Activated CD8-positive, alpha-beta T cell treated with anti-CD3 and anti-CD28 coated beads for 36 hours (primary cell): ENCODE results near the gene VPS16. TPM values are rescaled to one million over a fixed set of nuclear protein-coding genes. Genes with fewer than 3 reads are reported as not detected.
A peak's percentile ranks its signal among the peaks of the same experiment; 100 is the strongest.

ENCODE experiments used
- ATAC-seq: fragments of 200-7000 bp; cut with Tn5 transposase; one replicate; pipeline ENCODE4 v1.10.0; 2021; ENCODE audit warnings: mild to moderate bottlenecking, moderate library complexity
- CTCF ChIA-PET: fragments of 350-600 bp; sonication (Branson Sonifier 250); formaldehyde crosslinking; loops from one replicate; lab custom pipeline; 2021; ENCODE audit warnings: antibody characterized with exemption; lab: Charles Lee
- POLR2A ChIA-PET: fragments of 350-600 bp; sonication (Branson Sonifier 250); formaldehyde crosslinking; loops from one replicate; lab custom pipeline; 2021; ENCODE audit warnings: antibody characterized with exemption; lab: Charles Lee
- DNase-seq: peaks from one replicate; pipeline ENCODE4 v3.0.0-alpha.2; 2020
- H3K27ac Mint-ChIP-seq: one replicate; pipeline ENCODE4 v1.8.0; 2021; ENCODE audit warnings: mild to moderate bottlenecking, mixed read lengths
- H3K27me3 Mint-ChIP-seq: one replicate; pipeline ENCODE4 v1.8.0; 2021; ENCODE audit warnings: mixed read lengths
- H3K36me3 Mint-ChIP-seq: one replicate; pipeline ENCODE4 v1.8.0; 2021; ENCODE audit warnings: low read depth, mixed read lengths
- H3K4me1 Mint-ChIP-seq: one replicate; pipeline ENCODE4 v1.8.0; 2021; ENCODE audit warnings: low read depth, mixed read lengths
- H3K4me3 Mint-ChIP-seq: one replicate; pipeline ENCODE4 v1.8.0; 2021; ENCODE audit warnings: mild to moderate bottlenecking, moderate library complexity, mixed read lengths
- H3K9me3 Mint-ChIP-seq: one replicate; pipeline ENCODE4 v1.8.0; 2021; ENCODE audit warnings: mixed read lengths
- intact Hi-C: fragments of 100-400 bp; cut with micrococcal nuclease; formaldehyde crosslinking; loops from one replicate; pipeline ENCODE4 v1.10.0; 2022
- total RNA-seq, 2 experiments: library from RNA; stranded (reverse); gene quantifications; one replicate each; pipeline ENCODE4 v1.2.3, GENCODE V29; 2021
- TF ChIP-seq, protein P1 (sequence below): fragments of 200-600 bp; IDR thresholded peaks from one replicate; pipeline ENCODE4 v1.8.0; 2022; ENCODE audit warnings: antibody characterized with exemption, mild to moderate bottlenecking

Gene VPS16
- total RNA-seq, 2 experiments from 2014 or later: 34.5 to 38.7 TPM

DNA sequence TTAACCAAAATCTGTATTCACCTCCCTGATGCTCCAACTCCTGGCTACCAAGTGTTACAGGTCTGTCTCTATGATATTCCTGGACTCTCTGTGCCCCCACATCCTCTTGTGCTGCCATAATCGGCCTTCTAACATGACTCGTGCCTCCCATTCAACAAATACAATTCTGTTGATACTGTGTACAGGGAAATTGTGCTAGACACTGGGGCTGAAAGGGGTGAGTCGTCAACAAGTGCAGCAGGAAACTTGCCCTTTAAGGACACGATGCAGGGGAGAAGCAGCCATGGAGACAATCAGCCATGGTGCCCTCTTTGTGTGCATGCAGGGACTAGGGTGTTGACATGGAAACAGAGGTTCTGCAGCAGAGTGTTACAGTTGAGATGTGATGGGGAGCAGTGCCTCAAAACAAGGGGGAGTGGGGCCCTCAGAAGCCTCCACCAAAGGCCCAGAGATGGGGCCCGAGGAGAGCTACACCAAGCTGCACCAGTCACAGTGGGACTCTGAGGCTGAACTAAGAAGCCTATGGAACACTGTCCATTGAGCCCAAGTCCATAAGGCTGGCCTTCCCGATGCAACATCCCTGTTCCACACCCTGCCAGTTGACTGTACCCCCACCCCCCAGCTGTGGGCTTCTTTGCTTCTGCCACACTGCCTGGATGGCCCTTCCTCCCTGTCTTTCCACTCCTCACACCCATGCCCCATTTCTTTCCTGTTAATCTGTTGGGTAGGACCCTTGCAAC lies 3.2 kb upstream of the VPS16 start:
- Mint-ChIP-seq H3K4me3 (no peak overlapping the region), H3K27me3 (no peaks in the 10 kb centered on the region), H3K27ac (no peak overlapping the region), H3K36me3 (peaks cover 27% of the 10 kb centered on the region), H3K4me1 (peaks cover 19% of the 10 kb centered on the region), H3K9me3 (no peaks in the 10 kb centered on the region)
- intact Hi-C loops: no loop called here
- ATAC-seq (no peak), DNase-seq (no peak)
- ChIA-PET CTCF (no interaction called here), POLR2A (interaction anchor here (0.5 to 1.2 kb wide), 2 partner anchors 14 to 33 kb away, joined by 3 to 4 read pairs; no protein-coding TSS in a partner anchor)
- TF ChIP-seq, protein P1, sequence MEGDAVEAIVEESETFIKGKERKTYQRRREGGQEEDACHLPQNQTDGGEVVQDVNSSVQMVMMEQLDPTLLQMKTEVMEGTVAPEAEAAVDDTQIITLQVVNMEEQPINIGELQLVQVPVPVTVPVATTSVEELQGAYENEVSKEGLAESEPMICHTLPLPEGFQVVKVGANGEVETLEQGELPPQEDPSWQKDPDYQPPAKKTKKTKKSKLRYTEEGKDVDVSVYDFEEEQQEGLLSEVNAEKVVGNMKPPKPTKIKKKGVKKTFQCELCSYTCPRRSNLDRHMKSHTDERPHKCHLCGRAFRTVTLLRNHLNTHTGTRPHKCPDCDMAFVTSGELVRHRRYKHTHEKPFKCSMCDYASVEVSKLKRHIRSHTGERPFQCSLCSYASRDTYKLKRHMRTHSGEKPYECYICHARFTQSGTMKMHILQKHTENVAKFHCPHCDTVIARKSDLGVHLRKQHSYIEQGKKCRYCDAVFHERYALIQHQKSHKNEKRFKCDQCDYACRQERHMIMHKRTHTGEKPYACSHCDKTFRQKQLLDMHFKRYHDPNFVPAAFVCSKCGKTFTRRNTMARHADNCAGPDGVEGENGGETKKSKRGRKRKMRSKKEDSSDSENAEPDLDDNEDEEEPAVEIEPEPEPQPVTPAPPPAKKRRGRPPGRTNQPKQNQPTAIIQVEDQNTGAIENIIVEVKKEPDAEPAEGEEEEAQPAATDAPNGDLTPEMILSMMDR: no peak

DNA sequence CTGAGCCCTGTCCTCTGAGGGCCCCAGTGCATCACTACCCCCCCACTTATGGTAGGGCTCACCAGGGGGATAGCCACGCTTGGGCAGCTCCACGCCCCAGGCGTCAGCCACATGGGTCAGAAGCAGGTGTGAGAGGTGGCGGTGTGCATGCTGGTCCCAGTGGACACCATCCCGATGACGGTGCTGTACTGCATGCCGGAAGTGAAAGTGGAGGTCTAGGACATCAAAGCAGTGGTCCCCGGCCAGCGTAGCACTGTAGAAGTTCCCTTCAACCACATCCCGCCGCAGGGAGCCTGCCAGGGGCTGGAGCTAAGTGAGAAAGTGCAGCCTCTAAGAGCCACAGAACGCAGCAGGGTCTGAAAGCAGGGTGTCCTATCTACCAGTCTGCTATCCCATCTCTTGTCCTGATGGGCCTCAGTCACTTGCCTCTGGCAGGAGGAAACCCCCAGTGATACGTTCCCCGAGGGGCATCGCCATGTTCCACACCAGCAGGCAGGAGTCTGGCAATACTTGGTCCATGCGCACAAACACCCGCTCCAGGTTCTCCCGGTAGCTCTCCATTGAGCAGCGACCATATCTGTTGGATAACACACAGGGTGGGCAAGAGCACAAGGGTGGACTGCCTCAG lies 2.3 kb upstream of the VPS16 start:
- Mint-ChIP-seq H3K27ac (no peak overlapping the region), H3K4me1 (peaks cover 19% of the 10 kb centered on the region), H3K9me3 (no peaks in the 10 kb centered on the region), H3K27me3 (no peaks in the 10 kb centered on the region), H3K4me3 (peak overlapping the region; percentile 33), H3K36me3 (peaks cover 27% of the 10 kb centered on the region)
- POLR2A ChIA-PET: interaction anchor here (0.5 to 1.2 kb wide), 2 partner anchors 13 to 32 kb away, joined by 3 to 4 read pairs; no protein-coding TSS in a partner anchor
- ATAC-seq: no peak
- intact Hi-C loops: no loop called here
- no peak for DNase-seq
- TF ChIP-seq, protein P1: no peak
- CTCF ChIA-PET: no interaction called here

DNA sequence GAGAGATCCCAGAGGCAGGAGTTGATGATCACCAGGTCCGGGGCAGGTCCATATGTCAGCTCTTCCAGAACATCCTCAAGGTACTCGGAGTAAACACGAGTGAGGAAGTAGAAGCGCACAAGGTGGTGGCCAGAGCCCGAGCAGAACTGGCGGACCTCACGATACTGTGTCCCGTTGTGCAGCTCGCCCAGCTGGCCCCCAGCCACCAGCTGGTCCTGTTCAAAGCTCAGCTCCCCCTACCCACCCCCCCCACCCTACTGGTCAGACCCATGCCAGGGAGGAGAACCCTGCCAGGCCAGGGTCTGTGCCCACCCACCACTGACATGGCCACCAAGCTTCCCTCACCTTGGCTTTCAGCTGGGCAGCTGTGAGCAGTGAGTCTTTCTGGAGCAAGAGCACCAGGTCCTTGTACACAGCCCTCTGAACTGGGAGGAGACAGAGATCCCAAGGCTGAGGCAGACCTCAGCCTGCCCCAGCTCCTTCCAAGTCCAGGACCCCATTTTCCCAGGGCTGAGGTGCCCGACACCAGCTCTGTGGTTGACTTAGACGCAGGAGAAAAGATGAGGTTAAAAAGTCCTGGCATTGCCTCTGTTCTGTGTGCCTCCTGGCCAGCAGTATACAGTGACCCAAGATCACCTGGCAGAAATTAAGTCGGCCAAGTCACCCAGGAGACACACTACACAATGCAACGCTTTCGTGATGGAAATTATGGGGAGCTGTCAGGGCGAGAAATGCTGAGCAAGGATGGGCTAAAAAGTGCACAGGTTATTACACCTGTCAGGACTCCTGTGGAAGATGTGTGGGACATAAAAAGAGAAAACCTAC lies 1.5 kb upstream of the VPS16 start:
- peaks cover 25% of the 10 kb centered on the region for H3K4me1 Mint-ChIP-seq
- H3K9me3 Mint-ChIP-seq: no peaks in the 10 kb centered on the region
- DNase-seq (no peak), ATAC-seq (no peak)
- peak overlapping the region; percentile 84 for H3K27ac Mint-ChIP-seq
- intact Hi-C loops: no loop called here
- H3K27me3 Mint-ChIP-seq: no peaks in the 10 kb centered on the region
- H3K4me3 Mint-ChIP-seq: peak overlapping the region; percentile 83
- CTCF ChIA-PET: interaction anchor here (0.6 to 2.0 kb wide), 2 partner anchors 27 to 86 kb away, joined by 4 to 6 read pairs; no protein-coding TSS in a partner anchor
- POLR2A ChIA-PET: interaction anchor here (0.7 to 3.0 kb wide), 13 partner anchors 10 to 263 kb away, joined by 3 to 10 read pairs (median 4); partner anchors contain the start of genes CPXM1, NOP56 and PTPRA
- H3K36me3 Mint-ChIP-seq: peaks cover 27% of the 10 kb centered on the region
- TF ChIP-seq, protein P1: no peak

DNA sequence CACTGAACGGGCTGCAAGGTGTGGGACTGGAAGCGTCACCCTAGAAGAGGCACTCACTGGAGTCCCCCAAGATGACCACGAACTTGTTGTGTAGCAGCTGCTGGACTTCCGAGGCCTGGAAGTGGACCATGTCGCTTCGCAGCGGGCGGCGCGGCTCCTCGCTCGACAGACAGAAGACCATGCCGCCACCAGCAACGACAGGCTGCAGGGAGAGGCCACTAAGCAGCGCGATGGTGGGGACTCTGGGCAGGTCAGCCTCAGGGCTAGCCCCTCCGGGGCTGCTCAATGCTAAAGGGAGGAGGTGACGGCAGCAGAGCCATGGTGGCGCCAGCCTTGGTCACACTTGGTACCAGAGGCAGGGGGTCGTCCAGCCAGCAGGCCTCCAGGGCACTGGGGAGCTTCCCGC lies 810 bp upstream of the VPS16 start:
- intact Hi-C loops: no loop called here
- no peak for ATAC-seq
- TF ChIP-seq, protein P1: no peak
- CTCF ChIA-PET: interaction anchor here (2.0 kb wide), 1 partner anchor 26 kb away, joined by 6 read pairs; no protein-coding TSS in a partner anchor
- H3K27me3 Mint-ChIP-seq: no peaks in the 10 kb centered on the region
- POLR2A ChIA-PET: interaction anchor here (0.6 to 3.0 kb wide), 16 partner anchors 10 to 332 kb away, joined by 3 to 10 read pairs (median 4); partner anchors contain the start of genes CPXM1, NOP56 and PTPRA
- H3K4me3 Mint-ChIP-seq: peak overlapping the region; percentile 83
- peaks cover 31% of the 10 kb centered on the region for H3K4me1 Mint-ChIP-seq
- no peaks in the 10 kb centered on the region for H3K9me3 Mint-ChIP-seq
- peaks cover 27% of the 10 kb centered on the region for H3K36me3 Mint-ChIP-seq
- no peak for DNase-seq
- H3K27ac Mint-ChIP-seq: peak overlapping the region; percentile 84
